Measurements from ENCODE around the gene CNTNAP5. TPM values are rescaled to one million over a fixed set of nuclear protein-coding genes. Genes with fewer than 3 reads are reported as not detected.
A peak's percentile ranks its signal among the peaks of the same experiment; 100 is the strongest.
"Not testable (repeated sequence)": the region's sequence is repeated elsewhere in the genome, so short reads cannot be mapped to it uniquely, and the experiment has no call there.

CNTNAP5 gene
- total and polyA plus RNA-seq, 2 donors from 2014 or later = 0.50 TPM; not detected in 1

GRCh38 chr2:124402274-124402673 is 377.2 kb downstream of the CNTNAP5 start:
- Histone ChIP-seq H3K27me3 (ENCODE audit: control insufficient read depth, insufficient read depth, low read length) (no peaks in the 10 kb centered on the region), H3K36me3 (ENCODE audit: control insufficient read depth in 2 of 3, insufficient read depth in 3 of 3, low read length in 3 of 3) (no peaks in the 10 kb centered on the region), H3K27ac (ENCODE audit: low read depth in 2 of 2, low read length in 2 of 2) (no peak overlapping the region), H3K9ac (ENCODE audit: low read length in 3 of 3) (no peak overlapping the region), H3K9me3 (ENCODE audit: control insufficient read depth in 2 of 3, insufficient read depth in 1 of 3, low read length in 3 of 3) (no peaks in the 10 kb centered on the region), H3K4me3 (ENCODE audit: low read length in 3 of 3) (no peak overlapping the region), H3K4me1 (ENCODE audit: control insufficient read depth in 2 of 3, insufficient read depth in 2 of 3, low read depth in 1 of 3, low read length in 3 of 3) (no peaks in the 10 kb centered on the region)
- TF ChIP-seq CTCF (IDR thresholded peaks at IDR 0.05; ENCODE audit: borderline replicate concordance, extremely low read depth, insufficient read depth) = no peak
- FAIRE-seq (no peak), DNase-seq (no peak)
- intact Hi-C loops (cut with DNase I) = no loop called here

- FAIRE-seq; H3K9ac ChIP-seq (ENCODE audit: low read length in 3 of 3); H3K27ac ChIP-seq (ENCODE audit: low read depth in 2 of 2, low read length in 2 of 2); H3K4me3 ChIP-seq (ENCODE audit: low read length in 3 of 3); DNase-seq; H3K36me3 ChIP-seq (ENCODE audit: control insufficient read depth in 2 of 3, insufficient read depth in 3 of 3, low read length in 3 of 3); intact Hi-C loops (cut with DNase I); H3K9me3 ChIP-seq (ENCODE audit: control insufficient read depth in 2 of 3, insufficient read depth in 1 of 3, low read length in 3 of 3); H3K4me1 ChIP-seq (ENCODE audit: control insufficient read depth in 2 of 3, insufficient read depth in 2 of 3, low read depth in 1 of 3, low read length in 3 of 3); H3K27me3 ChIP-seq (ENCODE audit: control insufficient read depth, insufficient read depth, low read length): not testable (repeated sequence)
Measured at GRCh38 chr2:124407836-124408534, 382.9 kb downstream of the CNTNAP5 start.

GRCh38 chr2:124424074-124424473 is 399.0 kb downstream of the CNTNAP5 start:
- H3K27me3 ChIP-seq (ENCODE audit: control insufficient read depth, insufficient read depth, low read length) = no peaks in the 10 kb centered on the region
- TF ChIP-seq CTCF (IDR thresholded peaks at IDR 0.05; ENCODE audit: borderline replicate concordance, extremely low read depth, insufficient read depth) = no peak
- H3K4me3 ChIP-seq (ENCODE audit: low read length in 3 of 3) = no peak overlapping the region
- DNase-seq (no peak), FAIRE-seq (no peak)
- H3K9me3 ChIP-seq (ENCODE audit: control insufficient read depth in 2 of 3, insufficient read depth in 1 of 3, low read length in 3 of 3) = no peaks in the 10 kb centered on the region
- no peak overlapping the region for H3K27ac ChIP-seq (ENCODE audit: low read depth in 2 of 2, low read length in 2 of 2)
- no peaks in the 10 kb centered on the region for H3K4me1 ChIP-seq (ENCODE audit: control insufficient read depth in 2 of 3, insufficient read depth in 2 of 3, low read depth in 1 of 3, low read length in 3 of 3)
- no peaks in the 10 kb centered on the region for H3K36me3 ChIP-seq (ENCODE audit: control insufficient read depth in 2 of 3, insufficient read depth in 3 of 3, low read length in 3 of 3)
- H3K9ac ChIP-seq (ENCODE audit: low read length in 3 of 3) = no peak overlapping the region
- intact Hi-C loops (cut with DNase I) = no loop called here

- H3K36me3 ChIP-seq (ENCODE audit: control insufficient read depth in 2 of 3, insufficient read depth in 3 of 3, low read length in 3 of 3) = no peaks in the 10 kb centered on the region
- peak in 1 of 5 donors; percentile 0 for DNase-seq
- no peak for TF ChIP-seq CTCF (IDR thresholded peaks at IDR 0.05; ENCODE audit: borderline replicate concordance, extremely low read depth, insufficient read depth)
- no peaks in the 10 kb centered on the region for H3K4me1 ChIP-seq (ENCODE audit: control insufficient read depth in 2 of 3, insufficient read depth in 2 of 3, low read depth in 1 of 3, low read length in 3 of 3)
- intact Hi-C loops (cut with DNase I) = no loop called here
- no peak overlapping the region for H3K27ac ChIP-seq (ENCODE audit: low read depth in 2 of 2, low read length in 2 of 2)
- FAIRE-seq = no peak
- H3K4me3 ChIP-seq (ENCODE audit: low read length in 3 of 3) = no peak overlapping the region
- H3K9me3 ChIP-seq (ENCODE audit: control insufficient read depth in 2 of 3, insufficient read depth in 1 of 3, low read length in 3 of 3) = no peaks in the 10 kb centered on the region
- H3K27me3 ChIP-seq (ENCODE audit: control insufficient read depth, insufficient read depth, low read length) = no peaks in the 10 kb centered on the region
- no peak overlapping the region for H3K9ac ChIP-seq (ENCODE audit: low read length in 3 of 3)
Measured at GRCh38 chr2:124426122-124426521, 401.0 kb downstream of the CNTNAP5 start.
